Measurements from ENCODE around the gene ZNF827. TPM values are rescaled to one million over a fixed set of nuclear protein-coding genes. Genes with fewer than 3 reads are reported as not detected.

ZNF827 gene
- polyA plus RNA-seq, 1 donor (not counting 4 experiments of a cell fraction or from before 2014, with no cell fraction given), result 4.7 TPM

DNA sequence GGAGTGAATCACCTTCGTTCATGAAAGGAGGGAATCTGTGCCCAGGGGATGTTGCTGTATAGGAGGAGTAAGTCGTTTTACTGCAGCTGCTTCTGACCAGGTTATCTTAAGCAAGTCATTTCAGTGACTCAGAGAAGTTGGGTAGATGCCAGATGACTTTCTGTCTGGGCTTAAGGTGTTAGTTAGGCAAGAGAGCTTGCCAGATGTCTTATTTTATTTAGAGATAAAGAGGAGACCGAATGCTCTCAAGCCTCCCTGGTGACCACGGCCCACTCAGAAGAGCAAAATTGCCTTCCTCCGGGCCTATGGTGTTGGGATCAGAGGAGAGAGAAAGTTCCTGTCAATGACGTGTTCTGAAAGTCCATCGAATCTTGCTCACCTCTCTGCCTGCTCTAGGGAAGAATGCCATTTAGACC is 16.3 kb upstream of the ZNF827 start:
- no peaks in the 10 kb centered on the region for H3K36me3 ChIP-seq (ENCODE audit: control insufficient read depth in 2 of 2, extremely low read depth in 1 of 2, insufficient read depth in 2 of 2, low read length in 2 of 2)
- TF ChIP-seq, protein P1, sequence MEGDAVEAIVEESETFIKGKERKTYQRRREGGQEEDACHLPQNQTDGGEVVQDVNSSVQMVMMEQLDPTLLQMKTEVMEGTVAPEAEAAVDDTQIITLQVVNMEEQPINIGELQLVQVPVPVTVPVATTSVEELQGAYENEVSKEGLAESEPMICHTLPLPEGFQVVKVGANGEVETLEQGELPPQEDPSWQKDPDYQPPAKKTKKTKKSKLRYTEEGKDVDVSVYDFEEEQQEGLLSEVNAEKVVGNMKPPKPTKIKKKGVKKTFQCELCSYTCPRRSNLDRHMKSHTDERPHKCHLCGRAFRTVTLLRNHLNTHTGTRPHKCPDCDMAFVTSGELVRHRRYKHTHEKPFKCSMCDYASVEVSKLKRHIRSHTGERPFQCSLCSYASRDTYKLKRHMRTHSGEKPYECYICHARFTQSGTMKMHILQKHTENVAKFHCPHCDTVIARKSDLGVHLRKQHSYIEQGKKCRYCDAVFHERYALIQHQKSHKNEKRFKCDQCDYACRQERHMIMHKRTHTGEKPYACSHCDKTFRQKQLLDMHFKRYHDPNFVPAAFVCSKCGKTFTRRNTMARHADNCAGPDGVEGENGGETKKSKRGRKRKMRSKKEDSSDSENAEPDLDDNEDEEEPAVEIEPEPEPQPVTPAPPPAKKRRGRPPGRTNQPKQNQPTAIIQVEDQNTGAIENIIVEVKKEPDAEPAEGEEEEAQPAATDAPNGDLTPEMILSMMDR (optimal IDR thresholded peaks at IDR 0.05 in 1 of 3, IDR thresholded peaks at IDR 0.05 in 1 of 3, conservative IDR thresholded peaks at IDR 0.05 in 1 of 3; ENCODE audit: extremely low read depth in 1 of 3, insufficient read depth in 2 of 3, low read length in 3 of 3), result no peak
- no peak for TF ChIP-seq EZH2 (IDR thresholded peaks at IDR 0.05; ENCODE audit: low read length)
- peak overlapping the region; percentile 57 for H3K9ac ChIP-seq (ENCODE audit: control insufficient read depth, extremely low read depth, insufficient read depth, low read length)
- peak; percentile 98 for FAIRE-seq
- no peaks in the 10 kb centered on the region for H3K79me2 ChIP-seq (ENCODE audit: control insufficient read depth, insufficient read depth, low read length)
- DNase-seq (ENCODE audit: low read depth, low spot score), result peak; percentile 99
- peak overlapping the region; percentile 74 for H3K27ac ChIP-seq (ENCODE audit: control insufficient read depth, insufficient read depth, low read length)
- no peaks in the 10 kb centered on the region for H3K9me3 ChIP-seq (ENCODE audit: control insufficient read depth, low read depth, low read length)
- peak overlapping the region; percentile 71 for H3K4me2 ChIP-seq (ENCODE audit: control insufficient read depth, extremely low read depth, insufficient read depth, low read depth, low read length)
- peak overlapping the region in 1 of 3 experiments; percentile 16 for H3K4me3 ChIP-seq (ENCODE audit: control insufficient read depth in 2 of 3, extremely low read depth in 1 of 3, insufficient read depth in 2 of 3, low read depth in 1 of 3, low read length in 3 of 3)
- no peaks in the 10 kb centered on the region for H4K20me1 ChIP-seq (ENCODE audit: control insufficient read depth, extremely low read depth, insufficient read depth, low read length)
- H3K4me1 ChIP-seq (ENCODE audit: control insufficient read depth, extremely low read depth, insufficient read depth, low read length), result peaks cover 27% of the 10 kb centered on the region
- no peaks in the 10 kb centered on the region for H3K27me3 ChIP-seq (ENCODE audit: control insufficient read depth, extremely low read depth, insufficient read depth, low read length)
- H2AFZ ChIP-seq (ENCODE audit: control insufficient read depth, low read length), result peak overlapping the region; percentile 58
- no peaks in the 10 kb centered on the region for H3K9me1 ChIP-seq (ENCODE audit: control insufficient read depth, extremely low read depth, insufficient read depth, low read length)
- dilution Hi-C loops (cut with MboI; ENCODE audit: extremely low pct_ligation_motif_present, low sequenced_read_pairs), result no loop called here

DNA sequence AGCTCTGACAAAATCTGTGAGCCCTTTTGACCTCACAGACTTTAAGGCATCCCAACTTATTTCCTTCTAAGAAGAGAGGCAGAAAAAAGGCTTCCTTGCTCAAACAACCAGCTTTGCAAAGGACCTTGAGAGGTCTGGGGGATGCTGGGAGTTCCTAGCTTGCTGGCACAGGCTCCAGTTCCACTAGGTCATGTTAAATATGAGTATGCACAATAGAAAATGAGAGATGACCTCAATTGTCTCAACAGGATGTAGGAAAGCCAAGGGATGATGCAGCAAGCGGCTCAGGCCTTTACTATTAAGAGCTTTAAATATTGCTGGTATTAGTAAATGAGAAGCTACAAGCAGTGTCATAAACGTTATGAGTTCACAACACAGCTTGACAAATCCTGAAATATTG is 13.3 kb upstream of the ZNF827 start:
- no peak overlapping the region for H3K27ac ChIP-seq (ENCODE audit: control insufficient read depth, insufficient read depth, low read length)
- no peak overlapping the region for H3K4me3 ChIP-seq (ENCODE audit: control insufficient read depth in 2 of 3, extremely low read depth in 1 of 3, insufficient read depth in 2 of 3, low read depth in 1 of 3, low read length in 3 of 3)
- H3K4me1 ChIP-seq (ENCODE audit: control insufficient read depth, extremely low read depth, insufficient read depth, low read length), result peaks cover 23% of the 10 kb centered on the region
- no peak overlapping the region for H3K9ac ChIP-seq (ENCODE audit: control insufficient read depth, extremely low read depth, insufficient read depth, low read length)
- no peak for DNase-seq (ENCODE audit: low read depth, low spot score)
- no peak for TF ChIP-seq EZH2 (IDR thresholded peaks at IDR 0.05; ENCODE audit: low read length)
- TF ChIP-seq, protein P1 (optimal IDR thresholded peaks at IDR 0.05 in 1 of 3, IDR thresholded peaks at IDR 0.05 in 1 of 3, conservative IDR thresholded peaks at IDR 0.05 in 1 of 3; ENCODE audit: extremely low read depth in 1 of 3, insufficient read depth in 2 of 3, low read length in 3 of 3), result no peak
- no peaks in the 10 kb centered on the region for H4K20me1 ChIP-seq (ENCODE audit: control insufficient read depth, extremely low read depth, insufficient read depth, low read length)
- H3K9me3 ChIP-seq (ENCODE audit: control insufficient read depth, low read depth, low read length), result no peaks in the 10 kb centered on the region
- no peaks in the 10 kb centered on the region for H3K36me3 ChIP-seq (ENCODE audit: control insufficient read depth in 2 of 2, extremely low read depth in 1 of 2, insufficient read depth in 2 of 2, low read length in 2 of 2)
- no peak overlapping the region for H3K4me2 ChIP-seq (ENCODE audit: control insufficient read depth, extremely low read depth, insufficient read depth, low read depth, low read length)
- FAIRE-seq, result peak; percentile 39
- no peaks in the 10 kb centered on the region for H3K27me3 ChIP-seq (ENCODE audit: control insufficient read depth, extremely low read depth, insufficient read depth, low read length)
- dilution Hi-C loops (cut with MboI; ENCODE audit: extremely low pct_ligation_motif_present, low sequenced_read_pairs), result no loop called here
- H3K79me2 ChIP-seq (ENCODE audit: control insufficient read depth, insufficient read depth, low read length), result no peaks in the 10 kb centered on the region
- H2AFZ ChIP-seq (ENCODE audit: control insufficient read depth, low read length), result no peak overlapping the region
- H3K9me1 ChIP-seq (ENCODE audit: control insufficient read depth, extremely low read depth, insufficient read depth, low read length), result no peaks in the 10 kb centered on the region
